Activated naive CD8-positive, alpha-beta T cell treated with anti-CD3 and anti-CD28 coated beads, Interleukin-2, amount 10 ng/mL, durations not matched to agents 7 days and 5 days (primary cell): ENCODE data around the gene CCNYL1. TPM values are rescaled to one million over a fixed set of nuclear protein-coding genes. Genes with fewer than 3 reads are reported as not detected.

Source experiments
- ATAC-seq: fragments of 150-1000 bp; cut with Tn5 transposase; one replicate; pipeline ENCODE4 v1.10.0; 2021; ENCODE audit warnings: low read depth, moderate library complexity
- POLR2A ChIA-PET: fragments of 350-600 bp; sonication (Branson Sonifier 250); formaldehyde crosslinking; loops from one replicate; lab custom pipeline; 2021; ENCODE audit warnings: antibody characterized with exemption; lab: Charles Lee
- DNase-seq: peaks from one replicate; pipeline ENCODE4 v3.0.0; 2021
- H3K27ac Mint-ChIP-seq: one replicate; pipeline ENCODE4 v1.8.0; 2022; ENCODE audit warnings: mild to moderate bottlenecking, mixed read lengths
- H3K27me3 Mint-ChIP-seq: one replicate; pipeline ENCODE4 v1.8.0; 2022; ENCODE audit warnings: mild to moderate bottlenecking, moderate library complexity, mixed read lengths
- H3K36me3 Mint-ChIP-seq: one replicate; pipeline ENCODE4 v1.8.0; 2021; ENCODE audit warnings: mild to moderate bottlenecking, mixed read lengths
- H3K4me1 Mint-ChIP-seq: one replicate; pipeline ENCODE4 v1.8.0; 2021; ENCODE audit warnings: mixed read lengths
- H3K4me3 Mint-ChIP-seq: one replicate; pipeline ENCODE4 v1.8.0; 2022; ENCODE audit warnings: mild to moderate bottlenecking, moderate library complexity, mixed read lengths
- H3K9me3 Mint-ChIP-seq: one replicate; pipeline ENCODE4 v1.8.0; 2021; ENCODE audit warnings: mixed read lengths
- total RNA-seq, 2 experiments: library from RNA; stranded (reverse); gene quantifications; one replicate each; pipeline ENCODE4 v1.2.3, GENCODE V29; 2021

The CCNYL1 gene
- total RNA-seq, 2 experiments from 2014 or later = 6.3 to 8.0 TPM

GRCh38 chr2:207782238-207783030, 71.0 kb downstream of the CCNYL1 start:
- Mint-ChIP-seq H3K9me3 (no peaks in the 10 kb centered on the region), H3K36me3 (no peaks in the 10 kb centered on the region), H3K27ac (no peak overlapping the region), H3K27me3 (peaks cover 25% of the 10 kb centered on the region), H3K4me1 (no peaks in the 10 kb centered on the region), H3K4me3 (no peak overlapping the region)
- POLR2A ChIA-PET = no interaction called here
- DNase-seq = no peak
- ATAC-seq = no peak

DNA sequence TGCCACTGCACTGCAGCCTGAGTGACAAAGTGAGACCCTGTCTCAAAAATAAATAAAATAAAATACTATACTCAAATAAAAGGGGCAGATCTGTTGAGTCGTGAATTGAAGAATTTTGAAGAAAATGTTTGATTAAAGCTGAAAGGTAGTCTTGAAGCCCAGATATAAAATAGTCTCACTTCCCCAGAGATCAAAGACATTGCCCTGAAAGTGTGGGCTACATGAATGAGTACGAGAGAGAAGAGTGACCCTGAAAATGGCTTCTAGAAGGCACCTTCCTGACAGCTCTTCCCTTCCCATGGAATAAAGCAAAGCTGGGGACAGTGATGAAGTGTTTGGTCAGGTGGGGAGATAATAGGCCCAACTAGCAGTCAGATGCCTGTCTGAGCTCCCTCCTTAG, 72.1 kb downstream of the CCNYL1 start:
- H3K4me3 Mint-ChIP-seq = no peak overlapping the region
- H3K9me3 Mint-ChIP-seq = no peaks in the 10 kb centered on the region
- peaks cover 27% of the 10 kb centered on the region for H3K27me3 Mint-ChIP-seq
- no peak overlapping the region for H3K27ac Mint-ChIP-seq
- H3K4me1 Mint-ChIP-seq = no peaks in the 10 kb centered on the region
- ATAC-seq (no peak), DNase-seq (no peak)
- no peaks in the 10 kb centered on the region for H3K36me3 Mint-ChIP-seq
- POLR2A ChIA-PET = no interaction called here

GRCh38 chr2:207784898-207785297, 73.5 kb downstream of the CCNYL1 start:
- Mint-ChIP-seq H3K27me3 (peaks cover 22% of the 10 kb centered on the region), H3K4me3 (no peak overlapping the region), H3K27ac (no peak overlapping the region), H3K4me1 (no peaks in the 10 kb centered on the region), H3K36me3 (no peaks in the 10 kb centered on the region), H3K9me3 (no peaks in the 10 kb centered on the region)
- no peak for DNase-seq
- POLR2A ChIA-PET = no interaction called here
- ATAC-seq = no peak

GRCh38 chr2:207787017-207787416, 75.6 kb downstream of the CCNYL1 start:
- no peak overlapping the region for H3K4me3 Mint-ChIP-seq
- POLR2A ChIA-PET = no interaction called here
- H3K36me3 Mint-ChIP-seq = no peaks in the 10 kb centered on the region
- no peak overlapping the region for H3K27ac Mint-ChIP-seq
- ATAC-seq (no peak), DNase-seq (no peak)
- peaks cover 14% of the 10 kb centered on the region for H3K27me3 Mint-ChIP-seq
- H3K4me1 Mint-ChIP-seq = no peaks in the 10 kb centered on the region
- H3K9me3 Mint-ChIP-seq = no peaks in the 10 kb centered on the region

- ATAC-seq = no peak
- H3K36me3 Mint-ChIP-seq = no peaks in the 10 kb centered on the region
- POLR2A ChIA-PET = no interaction called here
- H3K9me3 Mint-ChIP-seq = no peaks in the 10 kb centered on the region
- H3K4me3 Mint-ChIP-seq = no peak overlapping the region
- peaks cover 2% of the 10 kb centered on the region for H3K4me1 Mint-ChIP-seq
- no peak overlapping the region for H3K27ac Mint-ChIP-seq
- peaks cover 12% of the 10 kb centered on the region for H3K27me3 Mint-ChIP-seq
- no peak for DNase-seq
Observed at GRCh38 chr2:207787800-207788199, 76.4 kb downstream of the CCNYL1 start.

DNA sequence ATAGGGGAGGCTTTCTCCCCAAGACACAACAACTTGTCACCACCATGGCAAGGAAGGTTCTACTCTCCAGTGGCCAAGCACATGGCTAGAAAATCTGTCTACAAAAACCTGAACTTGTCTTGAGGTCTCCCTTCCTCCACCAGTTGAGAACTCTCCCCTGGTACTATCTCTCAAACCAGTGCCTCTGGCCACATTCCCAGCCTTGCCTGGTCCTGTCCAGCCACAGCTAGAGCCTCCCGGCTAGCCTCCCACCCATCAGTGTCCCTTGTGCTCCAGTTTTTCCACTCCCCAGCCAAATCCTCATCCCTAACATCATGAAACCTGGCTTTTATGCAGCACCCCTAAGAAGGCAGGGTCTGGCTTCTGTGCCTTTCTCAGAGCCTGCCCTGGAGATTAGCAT, 79.5 kb downstream of the CCNYL1 start:
- no peaks in the 10 kb centered on the region for H3K9me3 Mint-ChIP-seq
- H3K27ac Mint-ChIP-seq = no peak overlapping the region
- DNase-seq (no peak), ATAC-seq (no peak)
- H3K4me3 Mint-ChIP-seq = no peak overlapping the region
- H3K36me3 Mint-ChIP-seq = no peaks in the 10 kb centered on the region
- peaks cover 7% of the 10 kb centered on the region for H3K27me3 Mint-ChIP-seq
- POLR2A ChIA-PET = no interaction called here
- H3K4me1 Mint-ChIP-seq = peaks cover 2% of the 10 kb centered on the region

DNA sequence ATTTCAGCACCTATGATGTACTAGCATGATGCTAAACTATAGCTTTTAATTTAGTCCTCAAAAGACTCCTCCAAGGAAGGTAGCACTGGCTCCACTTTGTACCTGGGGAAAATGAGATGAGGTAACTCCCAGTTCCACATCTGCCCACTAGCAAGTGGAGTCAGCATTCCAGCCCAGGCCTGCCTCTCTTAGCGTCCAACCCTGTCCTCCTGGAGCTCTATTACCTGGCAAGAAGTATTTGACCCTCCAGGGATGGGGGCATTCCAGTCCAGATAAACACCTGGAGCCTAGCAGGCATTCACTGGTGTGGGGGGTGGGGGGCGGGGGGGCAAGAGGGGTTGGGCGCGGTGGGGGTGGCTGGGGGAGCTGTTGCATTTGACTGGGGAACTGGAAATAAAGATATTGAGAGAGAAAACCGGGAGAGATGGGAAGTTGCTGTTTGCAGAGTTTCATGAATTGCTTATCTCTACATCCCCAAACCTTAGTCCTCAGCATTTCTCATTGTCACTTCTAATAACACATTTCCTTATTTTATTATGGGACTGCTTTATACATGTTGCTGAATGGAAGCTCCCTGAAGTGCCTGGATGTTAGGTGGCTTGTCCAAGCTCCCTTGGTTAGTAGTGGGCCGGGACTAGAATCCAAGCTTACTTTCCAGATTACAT, 80.3 kb downstream of the CCNYL1 start:
- DNase-seq = no peak
- H3K4me3 Mint-ChIP-seq = no peak overlapping the region
- no peaks in the 10 kb centered on the region for H3K36me3 Mint-ChIP-seq
- peaks cover 4% of the 10 kb centered on the region for H3K27me3 Mint-ChIP-seq
- H3K27ac Mint-ChIP-seq = no peak overlapping the region
- POLR2A ChIA-PET = interaction anchor here (0.6 kb wide), 1 partner anchor 116 kb away, joined by 7 read pairs; no protein-coding TSS in a partner anchor
- no peak for ATAC-seq
- H3K9me3 Mint-ChIP-seq = no peaks in the 10 kb centered on the region
- H3K4me1 Mint-ChIP-seq = peaks cover 2% of the 10 kb centered on the region

DNA sequence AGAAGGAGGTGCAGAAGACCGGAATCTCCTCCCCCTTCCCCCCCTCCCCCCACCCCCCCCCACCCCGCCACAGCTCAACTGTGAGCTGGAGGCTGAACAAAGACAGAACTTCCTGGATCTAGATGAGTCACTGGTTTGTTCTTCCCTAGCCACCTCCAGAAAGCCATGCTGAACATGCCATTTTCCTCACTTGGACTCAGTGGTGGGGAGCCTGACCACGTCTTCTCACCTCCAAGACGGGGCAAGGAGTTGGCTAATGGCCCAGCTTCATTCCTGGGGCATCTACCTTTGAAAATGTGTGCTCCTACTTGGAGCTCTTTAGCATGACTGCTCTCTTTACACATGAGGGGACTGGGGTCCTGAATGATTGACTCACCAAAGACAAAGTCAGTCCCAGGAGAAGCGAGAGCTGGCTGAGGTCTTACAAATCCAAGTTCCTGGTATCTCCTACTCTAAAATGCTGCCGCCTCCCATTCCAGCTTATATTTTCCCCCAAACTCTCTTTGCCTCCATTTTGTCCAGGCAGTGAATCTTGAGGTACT, 80.9 kb downstream of the CCNYL1 start:
- H3K9me3 Mint-ChIP-seq = no peaks in the 10 kb centered on the region
- POLR2A ChIA-PET = interaction anchor here (0.6 kb wide), 1 partner anchor 117 kb away, joined by 7 read pairs; no protein-coding TSS in a partner anchor
- peaks cover 4% of the 10 kb centered on the region for H3K27me3 Mint-ChIP-seq
- no peak overlapping the region for H3K4me3 Mint-ChIP-seq
- H3K4me1 Mint-ChIP-seq = peaks cover 2% of the 10 kb centered on the region
- H3K27ac Mint-ChIP-seq = no peak overlapping the region
- ATAC-seq = no peak
- no peaks in the 10 kb centered on the region for H3K36me3 Mint-ChIP-seq
- DNase-seq = no peak

- Mint-ChIP-seq H3K4me1 (peaks cover 2% of the 10 kb centered on the region), H3K27me3 (peaks cover 2% of the 10 kb centered on the region), H3K4me3 (no peak overlapping the region), H3K9me3 (no peaks in the 10 kb centered on the region), H3K36me3 (no peaks in the 10 kb centered on the region), H3K27ac (no peak overlapping the region)
- DNase-seq = no peak
- no peak for ATAC-seq
- POLR2A ChIA-PET = no interaction called here
Observed at GRCh38 chr2:207796585-207797350, 85.3 kb downstream of the CCNYL1 start.

GRCh38 chr2:207801259-207801658, 89.8 kb downstream of the CCNYL1 start:
- H3K9me3 Mint-ChIP-seq = no peaks in the 10 kb centered on the region
- POLR2A ChIA-PET = no interaction called here
- H3K4me1 Mint-ChIP-seq = peaks cover 9% of the 10 kb centered on the region
- H3K27me3 Mint-ChIP-seq = no peaks in the 10 kb centered on the region
- H3K27ac Mint-ChIP-seq = no peak overlapping the region
- no peak for ATAC-seq
- no peak overlapping the region for H3K4me3 Mint-ChIP-seq
- H3K36me3 Mint-ChIP-seq = no peaks in the 10 kb centered on the region
- DNase-seq = no peak

DNA sequence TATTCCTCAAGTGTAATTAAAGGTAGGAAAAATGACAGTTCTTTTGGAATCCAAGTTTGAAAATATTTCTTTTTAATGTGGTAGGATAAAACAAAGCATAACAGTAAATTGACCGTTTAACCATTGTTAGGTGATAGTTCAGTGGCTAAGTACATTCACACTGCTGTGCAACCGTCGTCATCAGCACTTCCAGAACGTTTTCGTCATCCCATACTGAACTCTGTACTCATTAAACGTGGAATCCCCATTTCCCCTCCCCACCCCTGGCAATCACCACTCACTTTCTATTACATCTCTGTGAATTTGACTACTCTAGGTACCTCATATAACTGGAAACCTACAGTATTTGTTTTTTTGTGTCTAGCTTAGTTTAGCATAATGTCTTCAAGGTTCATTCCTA, 91.2 kb downstream of the CCNYL1 start:
- Mint-ChIP-seq H3K36me3 (no peaks in the 10 kb centered on the region), H3K4me3 (no peak overlapping the region)

More for the DNA sequence above, 91.2 kb downstream of the CCNYL1 start:
- no peaks in the 10 kb centered on the region for H3K9me3 Mint-ChIP-seq
- peaks cover 11% of the 10 kb centered on the region for H3K4me1 Mint-ChIP-seq
- POLR2A ChIA-PET = no interaction called here
- DNase-seq (no peak), ATAC-seq (no peak)
- H3K27me3 Mint-ChIP-seq = no peaks in the 10 kb centered on the region
- no peak overlapping the region for H3K27ac Mint-ChIP-seq
